ENCODE data around the gene CMIP.
"Not testable (repeated sequence)": the region's sequence is repeated elsewhere in the genome, so short reads cannot be mapped to it uniquely, and the experiment has no call there.

Gene CMIP

GRCh38 chr16:81517629-81518438, 73.2 kb downstream of the CMIP start:
- TF ChIP-seq ZNF274 (IDR thresholded peaks at IDR 0.05; ENCODE audit: low read depth, low read length): no peak
- H3K4me3 ChIP-seq (ENCODE audit: low read length): no peak overlapping the region

DNA sequence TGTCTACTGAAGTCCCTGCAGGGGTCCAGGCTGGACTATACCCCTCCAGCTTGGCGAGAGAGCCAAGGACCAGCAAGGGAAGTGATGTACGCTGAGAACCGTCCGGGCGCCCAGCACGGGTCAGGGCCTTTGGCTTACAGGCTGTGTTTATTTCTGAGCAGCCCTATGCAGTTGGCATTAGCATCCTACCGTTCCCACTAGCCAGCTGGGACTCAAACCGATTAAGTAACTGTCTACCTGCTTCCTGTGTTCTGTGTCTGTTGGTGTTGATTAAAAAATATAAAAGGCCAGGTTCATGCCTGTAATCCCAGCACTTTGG, 73.8 kb downstream of the CMIP start:
- no peak for TF ChIP-seq ZNF274 (IDR thresholded peaks at IDR 0.05; ENCODE audit: low read depth, low read length)

GRCh38 chr16:81519301-81520150, 74.9 kb downstream of the CMIP start:
- no peak overlapping the region for H3K4me3 ChIP-seq (ENCODE audit: low read length)
- no peak for TF ChIP-seq ZNF274 (IDR thresholded peaks at IDR 0.05; ENCODE audit: low read depth, low read length)

More for the DNA sequence above, 73.8 kb downstream of the CMIP start:
- no peak overlapping the region for H3K4me3 ChIP-seq (ENCODE audit: low read length)

GRCh38 chr16:81520151-81520470, 75.5 kb downstream of the CMIP start:
- TF ChIP-seq ZNF274 (IDR thresholded peaks at IDR 0.05; ENCODE audit: low read depth, low read length): no peak
- H3K4me3 ChIP-seq (ENCODE audit: low read length): no peak overlapping the region

DNA sequence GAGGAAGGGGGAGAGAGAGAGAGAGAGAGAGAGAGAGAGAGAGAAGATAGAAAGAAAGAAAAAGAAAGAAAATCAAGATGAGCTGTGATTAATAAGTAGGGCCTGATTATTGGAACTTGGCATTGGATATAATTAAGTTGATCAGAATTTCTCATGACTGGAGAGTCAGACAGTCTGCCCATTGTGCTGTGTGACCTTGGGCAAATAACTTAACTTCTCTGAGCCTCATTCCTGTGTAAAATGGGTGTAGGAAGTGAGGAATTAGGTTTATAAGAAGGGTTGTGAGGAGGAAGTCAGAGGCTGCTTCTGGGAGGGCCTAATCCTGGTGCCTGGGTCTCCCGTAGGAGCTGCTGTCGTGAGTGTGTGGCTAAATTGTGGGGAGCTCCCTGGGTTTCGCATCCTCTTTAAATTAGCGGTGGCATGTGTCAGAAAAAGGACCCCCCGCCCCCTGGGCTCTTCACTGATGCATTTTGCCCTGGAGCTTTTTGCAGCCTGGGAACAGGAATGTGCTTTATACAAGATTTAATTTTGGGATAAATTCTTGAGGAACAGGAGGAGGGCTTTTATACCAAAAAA, 76.0 kb downstream of the CMIP start:
- H3K4me3 ChIP-seq (ENCODE audit: low read length): no peak overlapping the region
- TF ChIP-seq ZNF274 (IDR thresholded peaks at IDR 0.05; ENCODE audit: low read depth, low read length): no peak

DNA sequence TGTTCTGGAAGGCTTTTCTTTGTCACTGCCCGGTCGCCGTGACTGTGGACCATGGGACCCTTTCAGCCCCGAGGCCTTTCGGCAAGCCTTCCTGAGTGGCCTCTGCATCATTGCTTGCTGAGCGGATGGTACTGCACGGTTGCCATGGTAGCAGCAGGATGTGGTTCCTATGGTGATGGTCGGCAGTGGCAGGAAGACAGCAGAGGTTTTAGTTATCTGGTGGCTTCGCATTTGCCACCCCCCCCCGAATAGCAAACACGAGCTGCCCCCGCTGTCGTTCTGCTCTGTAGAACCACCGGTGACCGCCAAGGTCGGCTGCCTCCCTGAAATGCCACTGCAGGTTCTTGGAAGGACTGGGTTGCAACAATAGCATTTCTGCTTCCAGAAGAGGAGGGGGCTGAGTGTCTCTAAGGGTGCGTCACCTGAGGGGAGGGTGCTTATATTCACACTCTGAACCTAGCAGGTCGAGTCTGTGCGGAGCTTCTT, 76.6 kb downstream of the CMIP start:
- TF ChIP-seq ZNF274 (IDR thresholded peaks at IDR 0.05; ENCODE audit: low read depth, low read length): no peak
- no peak overlapping the region for H3K4me3 ChIP-seq (ENCODE audit: low read length)

DNA sequence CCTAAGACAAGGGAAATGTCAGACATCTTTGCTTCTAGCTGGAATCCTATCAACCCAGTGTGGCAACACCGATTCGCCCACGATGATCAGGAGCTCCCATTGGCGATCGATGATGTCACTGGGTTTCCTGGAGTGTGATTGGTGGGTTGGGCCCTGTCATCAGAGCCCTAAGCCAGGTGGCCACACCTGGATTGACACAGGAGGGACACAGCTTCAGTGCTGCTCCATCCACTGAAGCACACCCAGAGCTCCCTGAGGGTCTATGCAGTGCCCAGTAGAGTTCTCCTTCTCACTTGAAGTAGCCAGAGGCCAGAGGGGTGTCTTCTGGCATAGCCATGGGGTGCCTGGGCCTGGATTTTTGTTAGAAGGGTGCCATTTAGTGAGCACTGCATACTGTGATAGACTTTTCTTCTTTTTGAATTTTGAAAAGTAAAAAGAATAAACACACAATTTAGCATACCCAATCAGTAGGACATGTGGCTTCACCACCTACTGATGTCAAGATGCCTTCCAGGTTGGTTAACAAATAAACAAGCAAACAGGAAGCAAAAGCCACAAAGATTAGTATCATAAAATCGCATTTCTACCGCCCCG, 77.6 kb downstream of the CMIP start:
- TF ChIP-seq ZNF274 (IDR thresholded peaks at IDR 0.05; ENCODE audit: low read depth, low read length): no peak
- no peak overlapping the region for H3K4me3 ChIP-seq (ENCODE audit: low read length)

DNA sequence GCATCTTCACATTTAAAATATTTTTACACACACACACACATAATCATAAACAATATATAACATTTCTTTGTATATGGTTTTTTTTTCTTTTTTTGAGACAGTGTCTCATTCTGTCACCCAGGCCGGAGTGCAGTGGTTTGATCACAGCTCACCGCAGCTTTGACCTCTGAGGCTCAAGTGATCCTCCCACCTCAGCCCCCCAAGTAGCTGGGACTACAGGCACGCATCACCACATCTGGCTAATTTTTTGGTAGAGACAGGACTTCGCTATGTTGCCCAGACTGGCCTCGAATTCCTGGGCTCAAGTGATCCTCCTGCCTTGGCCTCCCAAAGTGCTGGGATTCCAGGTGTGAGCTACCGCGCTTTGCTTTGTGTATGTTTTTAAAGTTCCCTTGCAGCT, 78.2 kb downstream of the CMIP start:
- H3K4me3 ChIP-seq (ENCODE audit: low read length): not testable (repeated sequence)

- no peak for TF ChIP-seq ZNF274 (IDR thresholded peaks at IDR 0.05; ENCODE audit: low read depth, low read length)
- no peak overlapping the region for H3K4me3 ChIP-seq (ENCODE audit: low read length)
Observed at GRCh38 chr16:81523387-81524115, 78.9 kb downstream of the CMIP start.

DNA sequence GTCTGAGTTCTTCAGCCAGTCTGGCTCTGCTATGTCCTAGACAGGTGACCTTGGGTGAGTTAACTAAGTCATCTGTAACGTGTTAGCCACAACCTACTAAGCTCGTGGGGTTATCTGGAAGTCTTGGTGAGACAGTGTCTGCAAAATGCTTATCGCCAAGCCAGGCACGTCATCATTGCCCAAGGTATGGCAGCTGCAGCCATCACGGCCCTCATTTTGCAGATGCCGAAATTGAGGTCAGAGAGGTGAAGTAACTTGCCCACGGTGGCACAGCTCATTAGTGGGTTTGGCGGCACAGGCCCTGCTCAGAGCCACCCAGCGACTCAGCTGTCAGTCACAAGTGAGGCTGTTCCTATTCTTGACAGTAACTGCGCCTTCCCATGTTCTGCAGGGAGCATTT, 79.8 kb downstream of the CMIP start:
- TF ChIP-seq ZNF274 (IDR thresholded peaks at IDR 0.05; ENCODE audit: low read depth, low read length): no peak
- H3K4me3 ChIP-seq (ENCODE audit: low read length): no peak overlapping the region

DNA sequence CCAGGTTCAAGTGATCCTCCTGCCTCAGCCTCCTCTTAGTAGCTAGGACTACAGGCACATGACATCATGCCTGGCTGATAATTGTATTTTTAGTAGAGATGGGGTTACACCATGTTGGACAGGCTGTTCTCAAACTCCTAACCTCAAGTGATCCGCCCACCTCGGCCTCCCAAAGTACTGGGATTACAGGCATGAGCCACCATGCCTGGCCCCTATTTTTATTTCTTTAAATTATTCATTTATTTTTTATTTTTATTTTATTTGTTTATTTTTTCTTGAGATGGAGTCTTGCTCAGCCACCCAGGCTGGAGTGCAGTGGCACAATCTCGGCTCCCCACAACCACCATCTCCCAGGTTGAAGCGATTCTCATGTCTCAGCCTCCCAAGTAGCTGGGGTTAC, 80.3 kb downstream of the CMIP start:
- H3K4me3 ChIP-seq (ENCODE audit: low read length): not testable (repeated sequence)

GRCh38 chr16:81526199-81526598, 81.6 kb downstream of the CMIP start:
- no peak for TF ChIP-seq ZNF274 (IDR thresholded peaks at IDR 0.05; ENCODE audit: low read depth, low read length)
- H3K4me3 ChIP-seq (ENCODE audit: low read length): no peak overlapping the region

DNA sequence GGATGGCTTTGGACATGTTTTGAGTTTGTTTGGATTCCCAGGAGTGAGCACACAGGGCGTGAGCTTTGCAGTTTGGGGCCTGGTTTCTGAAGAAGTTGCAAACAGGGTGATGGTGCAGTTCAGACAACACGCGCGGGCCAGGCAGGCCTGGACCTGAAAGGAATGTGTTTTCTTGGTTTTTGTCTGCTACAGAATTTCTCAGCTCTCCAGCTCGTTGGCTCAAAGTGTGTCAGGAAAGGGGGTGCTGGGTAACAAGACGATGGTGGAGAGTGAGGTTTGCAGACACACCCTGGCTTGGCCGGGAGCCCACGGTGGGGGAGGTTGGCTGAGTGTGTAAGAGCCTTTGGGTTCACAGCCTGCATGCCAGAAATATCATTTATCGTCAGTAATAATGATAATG, 82.3 kb downstream of the CMIP start:
- no peak overlapping the region for H3K4me3 ChIP-seq (ENCODE audit: low read length)
- TF ChIP-seq ZNF274 (IDR thresholded peaks at IDR 0.05; ENCODE audit: low read depth, low read length): no peak

All from GM08714 (cell line).